Transverse colon (tissue), 4 donors: ENCODE results near the gene ZBTB7A.

ENCODE experiments used
- EP300 ChIP-seq: sonication (generic); formaldehyde crosslinking; IDR thresholded peaks from one replicate; pipeline ENCODE4 v1.6.1; 2017; ENCODE audit warnings: antibody characterized with exemption, low read depth
- POLR2AphosphoS5 ChIP-seq, 3 donors: sonication (generic); formaldehyde crosslinking; IDR thresholded peaks; one replicate each; pipeline ENCODE4 v1.6.1; 2016; ENCODE audit warnings: antibody characterized with exemption in 3 of 3
- TF ChIP-seq, protein P1 (sequence below), 5 experiments: fragments of 200-600 bp in 3 of 5; fragments of 450-650 bp in 2 of 5; sonication (generic) in 3 of 5; IDR thresholded peaks; 1 replicate in 2 of 5; 2 replicates in 3 of 5; pipeline ENCODE4 v1.5.1; 2016 to 2017; ENCODE audit warnings: antibody characterized with exemption in 5 of 5, inconsistent platforms in 3 of 5, mild to moderate bottlenecking in 2 of 5, moderate library complexity in 1 of 5

DNA sequence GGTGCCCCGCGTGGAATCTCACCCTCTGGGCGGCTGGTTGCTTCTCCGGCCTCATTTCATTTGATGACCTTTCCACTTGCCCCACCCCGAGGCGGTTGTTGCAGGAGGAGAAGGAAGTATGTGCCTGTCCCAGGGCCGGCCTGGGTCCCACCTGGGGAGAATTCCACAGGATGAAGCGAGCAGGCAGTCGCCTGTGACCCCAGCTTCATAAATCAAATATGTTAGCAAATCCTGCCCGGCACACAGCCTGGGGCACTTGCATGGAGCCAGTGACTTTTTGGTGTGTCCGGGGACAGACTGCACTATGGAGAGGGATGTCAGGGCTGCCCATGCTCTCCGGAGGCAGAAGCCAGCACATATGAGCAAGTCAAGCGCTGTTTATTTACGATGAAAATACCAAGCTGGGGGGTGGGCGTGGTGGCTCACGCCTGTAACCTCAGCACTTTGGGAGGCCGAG lies 19.7 kb upstream of the ZBTB7A start:
- TF ChIP-seq, protein P1, sequence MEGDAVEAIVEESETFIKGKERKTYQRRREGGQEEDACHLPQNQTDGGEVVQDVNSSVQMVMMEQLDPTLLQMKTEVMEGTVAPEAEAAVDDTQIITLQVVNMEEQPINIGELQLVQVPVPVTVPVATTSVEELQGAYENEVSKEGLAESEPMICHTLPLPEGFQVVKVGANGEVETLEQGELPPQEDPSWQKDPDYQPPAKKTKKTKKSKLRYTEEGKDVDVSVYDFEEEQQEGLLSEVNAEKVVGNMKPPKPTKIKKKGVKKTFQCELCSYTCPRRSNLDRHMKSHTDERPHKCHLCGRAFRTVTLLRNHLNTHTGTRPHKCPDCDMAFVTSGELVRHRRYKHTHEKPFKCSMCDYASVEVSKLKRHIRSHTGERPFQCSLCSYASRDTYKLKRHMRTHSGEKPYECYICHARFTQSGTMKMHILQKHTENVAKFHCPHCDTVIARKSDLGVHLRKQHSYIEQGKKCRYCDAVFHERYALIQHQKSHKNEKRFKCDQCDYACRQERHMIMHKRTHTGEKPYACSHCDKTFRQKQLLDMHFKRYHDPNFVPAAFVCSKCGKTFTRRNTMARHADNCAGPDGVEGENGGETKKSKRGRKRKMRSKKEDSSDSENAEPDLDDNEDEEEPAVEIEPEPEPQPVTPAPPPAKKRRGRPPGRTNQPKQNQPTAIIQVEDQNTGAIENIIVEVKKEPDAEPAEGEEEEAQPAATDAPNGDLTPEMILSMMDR (IDR thresholded peaks at IDR 0.05) = no peak
- TF ChIP-seq EP300 (no peak), POLR2AphosphoS5 (IDR thresholded peaks at IDR 0.05) (peak in 1 of 3 donors; percentile 8)
